PFSK-1 (cell line): Measurements from ENCODE around the gene TNS1.

Experiments
- FOXP2 ChIP-seq: optimal IDR thresholded peaks from 2 replicates; pipeline ENCODE3; 2011; ENCODE audit warnings: borderline replicate concordance, control low read depth, inconsistent platforms; ENCODE audit not compliant: insufficient read depth; ENCODE audit errors: extremely low read length, extremely low read depth
- POLR2AphosphoS5 ChIP-seq: IDR thresholded peaks from 2 replicates; pipeline ENCODE4 v1.6.1; 2012; ENCODE audit warnings: low read depth, mild to moderate bottlenecking, control low read depth, low read length, moderate library complexity
- SIN3A ChIP-seq: IDR thresholded peaks from 2 replicates; pipeline ENCODE4 v1.6.1; 2012; ENCODE audit warnings: mild to moderate bottlenecking, low read length, moderate library complexity, borderline replicate concordance; ENCODE audit not compliant: insufficient read depth
- TAF1 ChIP-seq: IDR thresholded peaks from 2 replicates; pipeline ENCODE4 v1.6.1; 2012; ENCODE audit warnings: low read length, control low read depth, borderline replicate concordance; ENCODE audit not compliant: insufficient read depth
- TF ChIP-seq, protein P1 (sequence below), 2 experiments: IDR thresholded peaks; 2 replicates each; pipeline versions ENCODE4 v1.6.1 to v1.8.0; 2011 to 2012; ENCODE audit warnings: low read depth in 2 of 2, low read length in 2 of 2, control low read depth in 1 of 2, inconsistent platforms in 1 of 2, mild to moderate bottlenecking in 1 of 2, moderate library complexity in 1 of 2; ENCODE audit not compliant: insufficient read depth in 1 of 2

Gene TNS1

DNA sequence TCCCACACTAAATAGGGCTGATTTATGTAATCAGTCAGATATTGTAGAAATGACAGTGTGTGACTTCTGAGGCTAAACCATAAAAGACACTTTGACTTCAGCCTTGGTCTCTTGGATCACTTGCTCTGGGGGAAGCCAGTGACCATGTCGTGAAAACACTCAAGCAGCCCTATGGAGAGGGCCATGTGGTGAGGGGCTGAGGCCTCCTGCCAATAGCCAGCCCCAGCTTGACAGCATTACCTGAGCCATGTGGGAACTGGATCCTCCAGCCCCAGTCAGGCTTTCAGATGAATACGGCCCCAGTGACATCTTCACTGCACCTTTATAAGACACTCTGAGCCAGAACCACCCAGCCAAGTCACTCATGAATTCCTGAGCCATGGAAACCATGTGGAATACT lies 20.8 kb downstream of the TNS1 start:
- no peak for TF ChIP-seq FOXP2
- no peak for TF ChIP-seq POLR2AphosphoS5
- no peak for TF ChIP-seq SIN3A
- TF ChIP-seq, protein P1, sequence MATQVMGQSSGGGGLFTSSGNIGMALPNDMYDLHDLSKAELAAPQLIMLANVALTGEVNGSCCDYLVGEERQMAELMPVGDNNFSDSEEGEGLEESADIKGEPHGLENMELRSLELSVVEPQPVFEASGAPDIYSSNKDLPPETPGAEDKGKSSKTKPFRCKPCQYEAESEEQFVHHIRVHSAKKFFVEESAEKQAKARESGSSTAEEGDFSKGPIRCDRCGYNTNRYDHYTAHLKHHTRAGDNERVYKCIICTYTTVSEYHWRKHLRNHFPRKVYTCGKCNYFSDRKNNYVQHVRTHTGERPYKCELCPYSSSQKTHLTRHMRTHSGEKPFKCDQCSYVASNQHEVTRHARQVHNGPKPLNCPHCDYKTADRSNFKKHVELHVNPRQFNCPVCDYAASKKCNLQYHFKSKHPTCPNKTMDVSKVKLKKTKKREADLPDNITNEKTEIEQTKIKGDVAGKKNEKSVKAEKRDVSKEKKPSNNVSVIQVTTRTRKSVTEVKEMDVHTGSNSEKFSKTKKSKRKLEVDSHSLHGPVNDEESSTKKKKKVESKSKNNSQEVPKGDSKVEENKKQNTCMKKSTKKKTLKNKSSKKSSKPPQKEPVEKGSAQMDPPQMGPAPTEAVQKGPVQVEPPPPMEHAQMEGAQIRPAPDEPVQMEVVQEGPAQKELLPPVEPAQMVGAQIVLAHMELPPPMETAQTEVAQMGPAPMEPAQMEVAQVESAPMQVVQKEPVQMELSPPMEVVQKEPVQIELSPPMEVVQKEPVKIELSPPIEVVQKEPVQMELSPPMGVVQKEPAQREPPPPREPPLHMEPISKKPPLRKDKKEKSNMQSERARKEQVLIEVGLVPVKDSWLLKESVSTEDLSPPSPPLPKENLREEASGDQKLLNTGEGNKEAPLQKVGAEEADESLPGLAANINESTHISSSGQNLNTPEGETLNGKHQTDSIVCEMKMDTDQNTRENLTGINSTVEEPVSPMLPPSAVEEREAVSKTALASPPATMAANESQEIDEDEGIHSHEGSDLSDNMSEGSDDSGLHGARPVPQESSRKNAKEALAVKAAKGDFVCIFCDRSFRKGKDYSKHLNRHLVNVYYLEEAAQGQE (IDR thresholded peaks at IDR 0.05; ENCODE audit: insufficient read depth in 1 of 2, low read depth in 2 of 2, low read length in 2 of 2): no peak
- no peak for TF ChIP-seq TAF1

DNA sequence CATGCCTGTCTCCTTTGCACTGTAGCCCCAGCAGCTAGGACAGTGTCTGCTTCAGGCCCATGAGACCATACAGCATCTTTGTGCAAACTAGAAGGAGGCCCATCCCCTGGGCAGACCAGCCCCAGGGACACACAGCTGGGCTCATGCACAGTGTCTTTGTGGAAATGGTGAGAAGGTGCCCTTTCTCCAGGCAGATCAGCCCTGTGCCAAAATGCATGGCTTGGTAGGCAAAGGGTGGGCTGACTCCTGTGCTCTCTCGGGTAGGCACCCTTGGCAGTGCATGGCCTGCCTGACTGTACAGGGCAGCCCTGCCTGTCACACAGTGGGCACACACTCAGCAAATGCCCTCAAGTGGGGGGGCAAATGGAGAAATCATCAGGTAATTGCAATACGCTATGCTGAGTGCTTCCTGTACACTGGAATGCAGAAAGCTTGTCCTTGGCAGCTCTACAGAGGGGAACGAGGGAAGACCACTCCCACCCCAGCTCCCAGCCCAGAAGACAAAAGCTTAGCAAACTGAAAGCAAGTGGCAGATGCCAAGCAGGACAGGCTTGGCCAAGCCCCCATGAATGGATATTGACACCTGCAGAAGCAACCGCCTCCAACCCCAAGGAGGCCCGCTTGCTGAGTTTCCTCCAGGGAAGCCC lies 21.6 kb downstream of the TNS1 start:
- no peak for TF ChIP-seq POLR2AphosphoS5
- no peak for TF ChIP-seq SIN3A
- no peak for TF ChIP-seq FOXP2
- TF ChIP-seq TAF1: no peak
- TF ChIP-seq, protein P1 (IDR thresholded peaks at IDR 0.05; ENCODE audit: insufficient read depth in 1 of 2, low read depth in 2 of 2, low read length in 2 of 2): no peak

DNA sequence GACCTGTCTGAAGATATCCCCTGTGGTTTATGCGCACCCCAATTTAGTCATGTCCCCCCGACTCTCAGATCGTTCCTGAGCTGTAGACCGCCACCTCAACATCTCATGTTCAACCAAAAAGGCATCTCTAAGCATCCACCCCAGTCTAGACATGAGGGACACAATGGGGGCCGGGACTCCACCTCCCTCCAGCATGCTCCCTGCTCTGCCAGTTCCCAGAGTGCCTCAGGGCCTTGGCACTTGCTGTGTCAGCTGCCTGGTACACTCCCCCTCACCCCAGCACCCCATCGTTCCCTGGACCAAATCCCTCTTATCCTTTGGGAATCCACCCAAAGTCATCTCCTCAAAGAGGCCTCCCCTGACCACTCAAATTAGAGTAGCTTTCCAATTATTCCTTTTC lies 22.2 kb downstream of the TNS1 start:
- TF ChIP-seq, protein P1 (IDR thresholded peaks at IDR 0.05; ENCODE audit: insufficient read depth in 1 of 2, low read depth in 2 of 2, low read length in 2 of 2): no peak

DNA sequence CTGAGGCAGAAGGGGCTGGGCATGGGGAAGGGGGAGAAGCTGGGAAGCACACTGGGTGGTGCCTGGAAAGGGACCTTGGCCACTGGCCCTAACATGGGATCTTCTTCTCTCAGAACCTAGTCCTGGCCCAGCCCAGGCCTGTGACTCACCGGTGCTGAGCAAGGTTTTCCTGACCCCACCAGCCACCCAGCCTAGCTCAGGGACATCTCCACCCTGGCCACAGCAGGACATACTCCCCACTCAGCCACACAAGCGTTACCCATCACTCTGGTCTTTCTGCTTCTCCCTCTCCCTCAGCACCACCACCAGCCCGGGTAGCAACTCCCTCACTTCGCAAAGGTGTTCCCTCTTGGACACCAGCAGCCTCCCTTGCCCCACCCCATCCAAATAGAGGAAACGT lies 22.8 kb downstream of the TNS1 start:
- TF ChIP-seq FOXP2: no peak
- no peak for TF ChIP-seq SIN3A
- TF ChIP-seq, protein P1 (IDR thresholded peaks at IDR 0.05; ENCODE audit: insufficient read depth in 1 of 2, low read depth in 2 of 2, low read length in 2 of 2): no peak
- no peak for TF ChIP-seq POLR2AphosphoS5
- no peak for TF ChIP-seq TAF1
